Smooth muscle cell (in vitro differentiated cells): Measurements from ENCODE around the gene TMPRSS9. TPM values are rescaled to one million over a fixed set of nuclear protein-coding genes. Genes with fewer than 3 reads are reported as not detected.

Source experiments
- DNase-seq: peaks from one replicate; lab custom pipeline; 2025; ENCODE audit not compliant: unreplicated experiment; lab: John Stamatoyannopoulos, UW
- H2AFZ ChIP-seq: fragments of 200-600 bp; sonication (generic); 2 replicates; pipeline ENCODE4 v1.6.0; 2016; ENCODE audit warnings: antibody characterized with exemption, low read depth, mild to moderate bottlenecking
- H3F3A ChIP-seq: fragments of 200-600 bp; sonication (generic); 2 replicates; pipeline ENCODE4 v1.6.0; 2017; ENCODE audit warnings: antibody characterized with exemption, low read depth
- H3K27ac ChIP-seq: fragments of 200-600 bp; sonication (generic); 2 replicates; pipeline ENCODE4 v1.5.1; 2016; ENCODE audit warnings: low read depth, mild to moderate bottlenecking
- H3K27me3 ChIP-seq: fragments of 200-600 bp; sonication (generic); 2 replicates; pipeline ENCODE4 v1.6.1; 2016; ENCODE audit warnings: low read depth, mild to moderate bottlenecking
- H3K36me3 ChIP-seq: fragments of 200-600 bp; sonication (generic); 2 replicates; pipeline ENCODE4 v1.5.1; 2016; ENCODE audit warnings: low read depth
- H3K4me1 ChIP-seq: fragments of 200-600 bp; sonication (generic); 2 replicates; pipeline ENCODE4 v1.5.1; 2016; ENCODE audit warnings: low read depth
- H3K4me2 ChIP-seq: fragments of 200-600 bp; sonication (generic); 2 replicates; pipeline ENCODE4 v1.6.0; 2016; ENCODE audit warnings: mild to moderate bottlenecking
- H3K4me3 ChIP-seq: fragments of 200-600 bp; sonication (generic); 2 replicates; pipeline ENCODE4 v1.5.1; 2016; ENCODE audit warnings: mild to moderate bottlenecking
- H3K79me2 ChIP-seq: fragments of 200-600 bp; sonication (generic); 2 replicates; pipeline ENCODE4 v1.6.0; 2016; ENCODE audit warnings: low read depth, mild to moderate bottlenecking
- H3K9ac ChIP-seq: fragments of 200-600 bp; sonication (generic); 2 replicates; pipeline ENCODE4 v1.6.0; 2016; ENCODE audit warnings: low read depth
- H3K9me3 ChIP-seq: fragments of 200-600 bp; sonication (generic); replicated peaks from 2 replicates; pipeline ENCODE4 v1.5.1; 2016; ENCODE audit warnings: low read depth
- H4K20me1 ChIP-seq: fragments of 200-600 bp; sonication (generic); 2 replicates; pipeline ENCODE4 v1.6.0; 2016; ENCODE audit warnings: low read depth
- WGBS: methylation state at CpG from one replicate; pipeline ENCODE4 v1.1.7; 2016; ENCODE audit warnings: low lambda C conversion rate; 5-methylcytosine and 5-hydroxymethylcytosine counted together
- polyA plus RNA-seq: library from polyadenylated mRNA; unstranded; fragments of >200 nt; fragmentation: Nextera tagmentation; extraction: Ambion mirVana; gene quantifications from 2 replicates; pipeline ENCODE4 v1.2.1, GENCODE V29; 2016
- total RNA-seq: library from RNA; depleted of rRNA; stranded (reverse); fragments of >200 nt; gene quantifications from 2 replicates; pipeline ENCODE4 v1.2.3, GENCODE V29; 2014
- TF ChIP-seq, protein P1 (sequence below): fragments of 200-600 bp; sonication (generic); IDR thresholded peaks from 2 replicates; pipeline ENCODE4 v1.5.1; 2017; ENCODE audit warnings: borderline replicate concordance, mild to moderate bottlenecking, antibody characterized with exemption; ENCODE audit not compliant: insufficient read depth, poor library complexity, severe bottlenecking

Gene TMPRSS9
- total and polyA plus RNA-seq, 2 experiments from 2014 or later, result 0.05 TPM; not detected in 1

DNA sequence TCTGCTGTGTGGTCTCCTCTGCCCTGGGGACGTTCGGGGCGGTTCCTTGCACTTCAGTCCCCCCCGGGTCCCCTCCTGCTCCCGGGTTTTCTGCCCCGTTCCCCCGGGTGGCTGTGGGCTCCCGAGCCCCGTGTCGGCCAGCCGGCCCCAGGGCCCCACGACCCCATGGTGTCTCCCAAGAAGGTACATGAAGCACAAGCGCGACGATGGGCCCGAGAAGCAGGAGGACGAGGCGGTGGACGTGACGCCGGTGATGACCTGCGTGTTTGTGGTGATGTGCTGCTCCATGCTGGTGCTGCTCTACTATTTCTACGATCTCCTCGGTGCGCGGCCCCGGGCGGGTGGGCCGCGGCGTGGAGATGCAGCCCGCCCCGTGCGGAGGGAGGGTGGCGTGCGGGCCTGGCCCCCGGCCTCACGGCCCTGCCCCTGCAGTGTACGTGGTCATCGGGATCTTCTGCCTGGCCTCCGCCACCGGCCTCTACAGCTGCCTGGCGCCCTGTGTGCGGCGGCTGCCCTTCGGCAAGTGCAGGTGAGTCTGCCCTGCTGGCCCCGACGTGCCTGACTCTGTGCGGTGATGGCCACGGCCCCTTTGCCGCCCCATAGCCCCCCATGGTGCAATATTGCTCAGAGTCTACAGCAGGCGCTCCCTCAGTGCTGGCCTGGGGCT lies 20.3 kb upstream of the TMPRSS9 start:
- no peak overlapping the region for H3K9ac ChIP-seq
- H3K27ac ChIP-seq, result no peak overlapping the region
- H3K36me3 ChIP-seq, result no peaks in the 10 kb centered on the region
- no peaks in the 10 kb centered on the region for H3K27me3 ChIP-seq
- no peak overlapping the region for H3K4me3 ChIP-seq
- H3K4me1 ChIP-seq, result no peaks in the 10 kb centered on the region
- H3K79me2 ChIP-seq, result peaks cover 13% of the 10 kb centered on the region
- no peak overlapping the region for H2AFZ ChIP-seq
- peaks cover 41% of the 10 kb centered on the region for H4K20me1 ChIP-seq
- no peaks in the 10 kb centered on the region for H3K9me3 ChIP-seq
- no peak for DNase-seq
- no peaks in the 10 kb centered on the region for H3F3A ChIP-seq
- H3K4me2 ChIP-seq, result no peak overlapping the region
- TF ChIP-seq, protein P1, sequence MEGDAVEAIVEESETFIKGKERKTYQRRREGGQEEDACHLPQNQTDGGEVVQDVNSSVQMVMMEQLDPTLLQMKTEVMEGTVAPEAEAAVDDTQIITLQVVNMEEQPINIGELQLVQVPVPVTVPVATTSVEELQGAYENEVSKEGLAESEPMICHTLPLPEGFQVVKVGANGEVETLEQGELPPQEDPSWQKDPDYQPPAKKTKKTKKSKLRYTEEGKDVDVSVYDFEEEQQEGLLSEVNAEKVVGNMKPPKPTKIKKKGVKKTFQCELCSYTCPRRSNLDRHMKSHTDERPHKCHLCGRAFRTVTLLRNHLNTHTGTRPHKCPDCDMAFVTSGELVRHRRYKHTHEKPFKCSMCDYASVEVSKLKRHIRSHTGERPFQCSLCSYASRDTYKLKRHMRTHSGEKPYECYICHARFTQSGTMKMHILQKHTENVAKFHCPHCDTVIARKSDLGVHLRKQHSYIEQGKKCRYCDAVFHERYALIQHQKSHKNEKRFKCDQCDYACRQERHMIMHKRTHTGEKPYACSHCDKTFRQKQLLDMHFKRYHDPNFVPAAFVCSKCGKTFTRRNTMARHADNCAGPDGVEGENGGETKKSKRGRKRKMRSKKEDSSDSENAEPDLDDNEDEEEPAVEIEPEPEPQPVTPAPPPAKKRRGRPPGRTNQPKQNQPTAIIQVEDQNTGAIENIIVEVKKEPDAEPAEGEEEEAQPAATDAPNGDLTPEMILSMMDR, result no peak
- 97% methylated on average over 34 of the region's 52 CpGs for WGBS

DNA sequence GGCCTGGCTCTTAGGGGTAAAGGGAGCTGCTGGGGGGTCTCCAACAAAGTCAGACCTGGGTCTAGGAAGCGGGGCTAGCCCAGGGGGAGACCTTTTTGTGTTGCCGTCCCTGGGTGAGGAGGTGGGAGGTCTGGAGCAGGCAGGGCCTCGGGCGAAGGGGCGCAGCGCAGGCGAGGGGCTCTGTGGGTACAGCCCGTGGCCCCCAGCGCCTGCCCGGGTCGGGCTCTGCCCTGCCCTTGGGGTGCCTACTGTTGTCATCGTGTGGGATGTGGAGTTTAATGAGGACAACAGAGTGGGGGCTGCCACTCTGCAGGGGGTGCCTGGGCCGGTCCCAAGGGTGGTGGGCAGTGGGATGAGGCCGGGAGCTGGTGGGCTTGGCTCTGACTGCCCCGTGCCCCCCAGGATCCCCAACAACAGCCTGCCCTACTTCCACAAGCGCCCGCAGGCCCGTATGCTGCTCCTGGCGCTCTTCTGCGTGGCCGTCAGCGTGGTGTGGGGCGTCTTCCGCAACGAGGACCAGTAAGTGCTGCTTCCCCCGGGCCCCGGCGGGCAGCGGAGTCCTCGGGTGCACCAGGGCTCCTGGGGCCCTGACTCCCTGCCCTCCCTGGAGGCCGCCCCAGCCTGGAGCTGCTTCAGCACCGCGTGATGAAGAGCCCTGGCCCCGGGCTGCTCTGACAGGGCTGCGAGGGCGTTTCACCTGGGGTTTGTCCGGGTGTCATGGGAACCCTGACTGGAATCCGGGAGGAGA lies 19.4 kb upstream of the TMPRSS9 start:
- Histone ChIP-seq H3K4me2 (no peak overlapping the region), H3K36me3 (no peaks in the 10 kb centered on the region), H3K79me2 (peaks cover 8% of the 10 kb centered on the region), H3K27ac (no peak overlapping the region), H3K9me3 (no peaks in the 10 kb centered on the region), H3K4me3 (no peak overlapping the region), H2AFZ (no peak overlapping the region), H4K20me1 (peaks cover 36% of the 10 kb centered on the region), H3K9ac (no peak overlapping the region), H3F3A (no peaks in the 10 kb centered on the region), H3K4me1 (no peaks in the 10 kb centered on the region), H3K27me3 (no peaks in the 10 kb centered on the region)
- 89% methylated on average over 36 of the region's 38 CpGs for WGBS
- DNase-seq, result no peak
- TF ChIP-seq, protein P1, result no peak

GRCh38 chr19:2341244-2341751 lies 18.8 kb upstream of the TMPRSS9 start:
- TF ChIP-seq, protein P1, result no peak
- Histone ChIP-seq H3K4me2 (no peak overlapping the region), H3K4me1 (no peaks in the 10 kb centered on the region), H3K9me3 (no peaks in the 10 kb centered on the region), H2AFZ (no peak overlapping the region), H3K4me3 (no peak overlapping the region), H3K79me2 (peaks cover 2% of the 10 kb centered on the region), H3F3A (no peaks in the 10 kb centered on the region), H3K27ac (peak overlapping the region; percentile 23), H3K9ac (no peak overlapping the region), H4K20me1 (peaks cover 29% of the 10 kb centered on the region), H3K36me3 (no peaks in the 10 kb centered on the region), H3K27me3 (no peaks in the 10 kb centered on the region)
- WGBS, result 86% methylated on average over 24 of the region's 24 CpGs
- DNase-seq, result no peak
